AG04449 (cell line): ENCODE data around the gene RAB15.

ENCODE experiments used
- CTCF ChIA-PET: fragments of 350-600 bp; formaldehyde crosslinking; extraction: SDS; loops from one replicate; lab custom pipeline; 2021; ENCODE audit warnings: antibody characterized with exemption; lab: Yijun Ruan, JAX
- POLR2A ChIA-PET: fragments of 400-600, 350-600 bp; formaldehyde crosslinking; extraction: SDS; loops from one replicate; lab custom pipeline; 2020; ENCODE audit warnings: antibody characterized with exemption, inconsistent platforms; lab: Yijun Ruan, JAX
- DNase-seq: peaks from one replicate; pipeline ENCODE4 v3.0.0-alpha.2; 2010; ENCODE audit warnings: low read depth, low spot score
- H3K4me3 ChIP-seq: 2 replicates; pipeline ENCODE4 v1.5.1; 2011; ENCODE audit warnings: low read depth, mild to moderate bottlenecking, control low read depth, low read length
- CTCF ChIP-seq: IDR thresholded peaks from one replicate; pipeline ENCODE4 v1.5.1; 2011; ENCODE audit warnings: mild to moderate bottlenecking, moderate library complexity, low read length, control low read depth, inconsistent platforms; ENCODE audit not compliant: insufficient read depth; ENCODE audit errors: missing control alignments

The RAB15 gene

GRCh38 chr14:64937171-64937820, 34.8 kb downstream of the RAB15 start:
- no peak for DNase-seq
- POLR2A ChIA-PET = interaction anchor here (0.7 kb wide), 1 partner anchor 22 kb away, joined by 3 read pairs; no protein-coding TSS in a partner anchor
- CTCF ChIA-PET = interaction anchor here (1.3 to 2.3 kb wide), 8 partner anchors 10 to 265 kb away, joined by 3 to 16 read pairs (median 6); no protein-coding TSS in a partner anchor
- no peak for TF ChIP-seq CTCF
- no peak overlapping the region for H3K4me3 ChIP-seq

GRCh38 chr14:64935508-64935907, 36.6 kb downstream of the RAB15 start:
- ChIA-PET POLR2A (no interaction called here), CTCF (interaction anchor here (0.6 to 2.3 kb wide), 4 partner anchors 15 to 591 kb away, joined by 3 to 16 read pairs (median 6); no protein-coding TSS in a partner anchor)
- no peak for TF ChIP-seq CTCF
- no peak overlapping the region for H3K4me3 ChIP-seq
- DNase-seq = no peak

- DNase-seq = no peak
- POLR2A ChIA-PET = no interaction called here
- no peak overlapping the region for H3K4me3 ChIP-seq
- no peak for TF ChIP-seq CTCF
- CTCF ChIA-PET = no interaction called here
These were observed 37.7 kb downstream of the RAB15 start for GRCh38 chr14:64934338-64934929.

DNA sequence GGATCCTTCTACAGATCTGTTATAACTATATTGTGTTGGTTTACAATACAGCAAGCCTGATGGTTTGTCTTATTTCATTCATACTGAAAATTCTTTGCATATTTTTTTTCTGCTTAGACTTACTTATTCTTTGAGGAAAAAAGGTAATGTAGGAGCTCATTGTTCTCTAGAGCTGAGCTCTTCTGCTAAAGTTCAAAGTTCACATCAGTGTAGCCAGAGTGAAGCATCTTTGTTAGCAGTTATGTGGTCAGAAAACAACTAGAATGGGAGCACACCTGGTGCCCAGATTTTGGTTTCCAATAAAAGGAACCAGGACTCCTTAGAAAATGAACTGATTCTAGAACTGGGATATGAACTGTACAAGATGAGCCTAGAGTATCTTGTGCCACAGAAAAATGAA, 39.9 kb downstream of the RAB15 start:
- TF ChIP-seq CTCF = no peak
- CTCF ChIA-PET = interaction anchor here (1.5 kb wide), 1 partner anchor 40 kb away, joined by 5 read pairs; no protein-coding TSS in a partner anchor

GRCh38 chr14:64931123-64931522, 41.0 kb downstream of the RAB15 start:
- CTCF ChIA-PET = no interaction called here
- DNase-seq = no peak
- POLR2A ChIA-PET = no interaction called here
- no peak for TF ChIP-seq CTCF
- H3K4me3 ChIP-seq = no peak overlapping the region

More for the DNA sequence above, 39.9 kb downstream of the RAB15 start:
- no peak for DNase-seq
- no peak overlapping the region for H3K4me3 ChIP-seq
- POLR2A ChIA-PET = no interaction called here

DNA sequence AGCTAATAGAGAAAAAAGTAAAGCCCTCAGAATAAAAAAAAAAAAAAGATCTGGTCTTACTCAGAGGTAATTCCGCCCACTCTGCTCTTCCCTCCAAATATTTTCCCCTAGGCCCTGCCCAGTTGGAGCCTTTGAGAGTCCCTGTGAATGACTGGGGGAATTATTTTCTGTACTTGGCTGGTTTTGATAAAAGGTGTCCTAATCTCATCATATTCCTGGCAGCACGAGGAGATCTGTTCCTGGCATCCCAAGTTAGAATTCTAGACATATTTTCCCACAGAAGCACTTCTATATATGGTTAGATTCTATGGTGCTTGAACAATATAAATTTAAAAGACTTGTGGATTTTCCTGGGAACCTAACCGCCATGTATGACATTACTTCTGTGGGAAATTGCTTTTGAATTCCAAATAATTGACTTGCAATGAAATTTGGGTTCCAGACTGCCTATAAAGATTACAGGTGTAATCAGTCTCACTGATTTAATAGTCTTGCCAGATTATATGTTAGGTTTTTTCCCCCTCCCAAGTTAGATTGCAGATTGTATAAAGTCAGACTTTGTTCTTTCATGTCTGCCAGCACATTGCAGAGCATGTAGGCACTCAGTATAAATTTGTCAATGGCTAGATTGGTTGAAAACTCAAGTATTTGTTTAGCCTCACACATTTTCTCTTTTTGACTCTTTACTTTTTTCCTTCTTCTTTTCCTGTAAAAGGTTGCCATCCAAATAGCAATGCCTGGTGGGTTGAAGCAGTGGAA, 41.9 kb downstream of the RAB15 start:
- POLR2A ChIA-PET = no interaction called here
- no peak for TF ChIP-seq CTCF

More for the DNA sequence above, 41.9 kb downstream of the RAB15 start:
- peak; percentile 67 for DNase-seq
- CTCF ChIA-PET = no interaction called here
- no peak overlapping the region for H3K4me3 ChIP-seq
